GM11168 (cell line): Measurements from ENCODE around the gene SLC8A2.

Source experiments
- in situ Hi-C: fragments of 300-500 bp; cut with MboI; formaldehyde crosslinking; loops from one replicate; pipeline ENCODE4 v1.12.0; 2022; ENCODE audit warnings: low sequenced_read_pairs; ENCODE audit not compliant: unreplicated experiment

SLC8A2 gene

GRCh38 chr19:47465957-47466356 lies 5.7 kb downstream of the SLC8A2 start:
- in situ Hi-C loops: no loop called here

- in situ Hi-C loops: no loop called here
These were observed 6.8 kb downstream of the SLC8A2 start for GRCh38 chr19:47464675-47465419.

GRCh38 chr19:47461876-47462275 lies 9.8 kb downstream of the SLC8A2 start:
- in situ Hi-C loops: no loop called here

- in situ Hi-C loops: no loop called here
These were observed 12.2 kb downstream of the SLC8A2 start for GRCh38 chr19:47459477-47459876.

GRCh38 chr19:47458672-47459071 lies 13.0 kb downstream of the SLC8A2 start:
- in situ Hi-C loops: no loop called here

- in situ Hi-C loops: no loop called here
These were observed 14.8 kb downstream of the SLC8A2 start for GRCh38 chr19:47456721-47457474.

- in situ Hi-C loops: no loop called here
These were observed 21.2 kb downstream of the SLC8A2 start for GRCh38 chr19:47450478-47450877.

- in situ Hi-C loops: no loop called here
These were observed 23.3 kb downstream of the SLC8A2 start for GRCh38 chr19:47448360-47448727.

- in situ Hi-C loops: no loop called here
These were observed 24.0 kb downstream of the SLC8A2 start for GRCh38 chr19:47447470-47448359.

GRCh38 chr19:47446534-47447469 lies 24.9 kb downstream of the SLC8A2 start:
- in situ Hi-C loops: no loop called here

GRCh38 chr19:47445937-47446402 lies 25.7 kb downstream of the SLC8A2 start:
- in situ Hi-C loops: no loop called here

GRCh38 chr19:47445527-47445926 lies 26.2 kb downstream of the SLC8A2 start:
- in situ Hi-C loops: no loop called here

- in situ Hi-C loops: no loop called here
These were observed 27.3 kb downstream of the SLC8A2 start for GRCh38 chr19:47444388-47444821.

GRCh38 chr19:47443331-47443730 lies 28.4 kb downstream of the SLC8A2 start:
- in situ Hi-C loops: no loop called here

GRCh38 chr19:47438793-47439220 lies 32.9 kb downstream of the SLC8A2 start:
- in situ Hi-C loops: loop anchor here (5.0 kb wide), 2 partner anchors 33 to 253 kb away; partner anchors contain the start of gene SLC8A2

- in situ Hi-C loops: loop anchor here (5.0 kb wide), 2 partner anchors 35 to 255 kb away; partner anchors contain the start of gene SLC8A2
These were observed 34.2 kb downstream of the SLC8A2 start for GRCh38 chr19:47437500-47437899.

- in situ Hi-C loops: loop anchor here (5.0 kb wide), 2 partner anchors 35 to 255 kb away; partner anchors contain the start of gene SLC8A2
These were observed 34.8 kb downstream of the SLC8A2 start for GRCh38 chr19:47436712-47437401.

GRCh38 chr19:47435883-47436417 lies 35.7 kb downstream of the SLC8A2 start:
- in situ Hi-C loops: loop anchor here (5.0 kb wide), 2 partner anchors 36 to 256 kb away; partner anchors contain the start of gene SLC8A2
